Peyer's patch (tissue), 4 donors: ENCODE measurements around the gene WNT3A.

Source experiments
- POLR2A ChIP-seq, 2 donors: fragments of 450-650 bp; IDR thresholded peaks; one replicate each; pipeline ENCODE4 v1.5.1; 2017; ENCODE audit warnings: antibody characterized with exemption in 2 of 2, mild to moderate bottlenecking in 2 of 2, moderate library complexity in 2 of 2
- TF ChIP-seq, protein P1 (sequence below), 6 experiments: fragments of 450-650 bp in 4 of 6; fragments of 200-600 bp in 2 of 6; sonication (generic) in 1 of 6; IDR thresholded peaks; one replicate each; pipeline ENCODE4 v1.5.1; 2017 to 2019; ENCODE audit warnings: antibody characterized with exemption in 6 of 6, mild to moderate bottlenecking in 3 of 6, moderate library complexity in 1 of 6

DNA sequence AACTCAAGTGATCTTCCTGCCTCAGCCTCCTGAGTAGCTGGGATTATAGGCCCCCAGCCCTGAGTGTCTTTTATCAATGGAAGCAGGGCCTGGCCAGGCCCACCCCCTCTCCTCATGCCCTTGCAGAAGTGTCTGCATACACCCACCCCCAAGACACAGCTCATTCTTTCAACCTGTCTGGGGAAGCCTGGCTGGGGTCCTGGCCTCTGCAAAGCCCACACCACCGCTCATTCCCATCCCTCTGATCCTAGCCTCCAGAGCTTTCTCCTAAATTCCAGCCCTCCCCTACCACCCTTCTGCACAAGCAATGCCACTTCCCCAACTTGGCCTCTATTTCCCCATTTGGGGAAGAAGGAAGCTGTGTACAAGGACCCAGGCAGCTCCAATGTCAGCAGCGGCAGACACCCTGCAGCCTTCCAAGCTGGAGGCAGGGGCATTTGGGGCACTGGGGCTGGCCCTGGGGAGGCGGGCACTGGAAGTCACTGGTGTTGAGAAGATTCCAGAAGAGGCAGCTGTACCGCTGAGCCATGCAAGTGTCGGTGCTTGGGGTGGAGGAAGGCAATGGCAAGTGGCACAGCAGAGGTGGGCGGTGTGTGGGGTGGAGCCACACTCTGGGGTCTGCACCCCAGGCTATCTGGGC is 42.0 kb downstream of the WNT3A start:
- TF ChIP-seq, protein P1, sequence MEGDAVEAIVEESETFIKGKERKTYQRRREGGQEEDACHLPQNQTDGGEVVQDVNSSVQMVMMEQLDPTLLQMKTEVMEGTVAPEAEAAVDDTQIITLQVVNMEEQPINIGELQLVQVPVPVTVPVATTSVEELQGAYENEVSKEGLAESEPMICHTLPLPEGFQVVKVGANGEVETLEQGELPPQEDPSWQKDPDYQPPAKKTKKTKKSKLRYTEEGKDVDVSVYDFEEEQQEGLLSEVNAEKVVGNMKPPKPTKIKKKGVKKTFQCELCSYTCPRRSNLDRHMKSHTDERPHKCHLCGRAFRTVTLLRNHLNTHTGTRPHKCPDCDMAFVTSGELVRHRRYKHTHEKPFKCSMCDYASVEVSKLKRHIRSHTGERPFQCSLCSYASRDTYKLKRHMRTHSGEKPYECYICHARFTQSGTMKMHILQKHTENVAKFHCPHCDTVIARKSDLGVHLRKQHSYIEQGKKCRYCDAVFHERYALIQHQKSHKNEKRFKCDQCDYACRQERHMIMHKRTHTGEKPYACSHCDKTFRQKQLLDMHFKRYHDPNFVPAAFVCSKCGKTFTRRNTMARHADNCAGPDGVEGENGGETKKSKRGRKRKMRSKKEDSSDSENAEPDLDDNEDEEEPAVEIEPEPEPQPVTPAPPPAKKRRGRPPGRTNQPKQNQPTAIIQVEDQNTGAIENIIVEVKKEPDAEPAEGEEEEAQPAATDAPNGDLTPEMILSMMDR (IDR thresholded peaks at IDR 0.05): no peak
- TF ChIP-seq POLR2A (IDR thresholded peaks at IDR 0.05): no peak
